ENCODE data around the gene CXCR2. TPM values are rescaled to one million over a fixed set of nuclear protein-coding genes. Genes with fewer than 3 reads are reported as not detected.

The CXCR2 gene
- total and polyA plus RNA-seq, 4 experiments from 2014 or later = not detected

GRCh38 chr2:218180467-218181114 is 54.8 kb downstream of the CXCR2 start:
- Histone ChIP-seq H3K27me3 (ENCODE audit: insufficient read depth, low read length) (no peaks in the 10 kb centered on the region), H3K27ac (ENCODE audit: low read depth, low read length) (no peak overlapping the region), H3K4me1 (ENCODE audit: insufficient read depth, low read length) (no peaks in the 10 kb centered on the region), H3K9me3 (ENCODE audit: control insufficient read depth in 1 of 2, low read length in 2 of 2) (no peaks in the 10 kb centered on the region), H3K36me3 (ENCODE audit: insufficient read depth, low read length) (no peaks in the 10 kb centered on the region), H3K4me3 (ENCODE audit: low read length in 2 of 2) (no peak overlapping the region)
- intact Hi-C loops (cut with micrococcal nuclease) = no loop called here
- H3K9me3 Mint-ChIP-seq = no peaks in the 10 kb centered on the region
- no peaks in the 10 kb centered on the region for H3K36me3 Mint-ChIP-seq
- no peak for DNase-seq
- no peaks in the 10 kb centered on the region for H3K4me1 Mint-ChIP-seq
- ChIA-PET CTCF (ENCODE audit: partially characterized antibody) (interaction anchor here (11.0 kb wide), 1 partner anchor 77 kb away, joined by 157 read pairs; the partner anchor contains the start of gene GPBAR1), POLR2A (ENCODE audit: partially characterized antibody) (no interaction called here)
- H3K4me3 Mint-ChIP-seq = no peak overlapping the region
- no peak overlapping the region for H3K27ac Mint-ChIP-seq
- peaks cover 0 to 3% of the 10 kb centered on the region in 2 donors for H3K27me3 Mint-ChIP-seq

GRCh38 chr2:218184331-218184730 is 58.5 kb downstream of the CXCR2 start:
- Mint-ChIP-seq H3K27me3 (peaks cover 0 to 3% of the 10 kb centered on the region in 2 donors), H3K9me3 (no peaks in the 10 kb centered on the region), H3K27ac (peak overlapping the region in 2 of 7 donors; percentile 45 to 62), H3K4me3 (no peak overlapping the region), H3K36me3 (no peaks in the 10 kb centered on the region), H3K4me1 (peaks cover 5 to 8% (median 7%) of the 10 kb centered on the region in 4 donors)
- H3K4me3 ChIP-seq (ENCODE audit: low read length in 2 of 2) = no peak overlapping the region
- peaks cover 8% of the 10 kb centered on the region for H3K4me1 ChIP-seq (ENCODE audit: insufficient read depth, low read length)
- no peaks in the 10 kb centered on the region for H3K27me3 ChIP-seq (ENCODE audit: insufficient read depth, low read length)
- intact Hi-C loops (cut with micrococcal nuclease) = no loop called here
- H3K27ac ChIP-seq (ENCODE audit: low read depth, low read length) = no peak overlapping the region
- H3K9me3 ChIP-seq (ENCODE audit: control insufficient read depth in 1 of 2, low read length in 2 of 2) = no peaks in the 10 kb centered on the region
- no peak for DNase-seq
- no peaks in the 10 kb centered on the region for H3K36me3 ChIP-seq (ENCODE audit: insufficient read depth, low read length)
- ChIA-PET CTCF (ENCODE audit: partially characterized antibody) (interaction anchor here (1.3 to 11.0 kb wide), 4 partner anchors 17 to 86 kb away, joined by 3 to 157 read pairs (median 8); partner anchors contain the start of genes AAMP, CXCR1, GPBAR1 and PNKD), POLR2A (ENCODE audit: partially characterized antibody) (interaction anchor here (1.3 kb wide), 1 partner anchor 71 kb away, joined by 3 read pairs; no protein-coding TSS in a partner anchor)

- Histone ChIP-seq H3K4me1 (ENCODE audit: insufficient read depth, low read length) (peaks cover 8% of the 10 kb centered on the region), H3K9me3 (ENCODE audit: control insufficient read depth in 1 of 2, low read length in 2 of 2) (no peaks in the 10 kb centered on the region), H3K27me3 (ENCODE audit: insufficient read depth, low read length) (no peaks in the 10 kb centered on the region), H3K36me3 (ENCODE audit: insufficient read depth, low read length) (no peaks in the 10 kb centered on the region), H3K4me3 (ENCODE audit: low read length in 2 of 2) (no peak overlapping the region), H3K27ac (ENCODE audit: low read depth, low read length) (no peak overlapping the region)
- POLR2A ChIA-PET (ENCODE audit: partially characterized antibody) = no interaction called here
- Mint-ChIP-seq H3K27ac (peak overlapping the region in 2 of 7 donors; percentile 24 to 44), H3K4me1 (peaks cover 5 to 8% (median 7%) of the 10 kb centered on the region in 4 donors), H3K9me3 (no peaks in the 10 kb centered on the region), H3K36me3 (no peaks in the 10 kb centered on the region), H3K27me3 (peaks cover 0 to 1% of the 10 kb centered on the region in 2 donors), H3K4me3 (peak overlapping the region in 1 of 8 donors; percentile 3)
- intact Hi-C loops (cut with micrococcal nuclease) = loop anchor here (1.0 to 5.0 kb wide), 6 partner anchors 31 to 661 kb away; partner anchors contain the start of genes AAMP, ARPC2, CATIP and PNKD
- DNase-seq = peak; percentile 68 to 79 (median 73)
- CTCF ChIA-PET (ENCODE audit: partially characterized antibody) = interaction anchor here (1.3 to 11.0 kb wide), 5 partner anchors 9 to 87 kb away, joined by 3 to 157 read pairs (median 13); partner anchors contain the start of genes AAMP, GPBAR1 and PNKD
These were observed 60.5 kb downstream of the CXCR2 start for GRCh38 chr2:218186355-218186766.

Other genes with a start within 250 kb of the CXCR2 start
- 1 to 10 TPM in 1 of 2 experiments, under 1 TPM in 1; 0.78 to 1.2 TPM for gene TNS1, start 123.0 kb upstream of the CXCR2 start, total RNA-seq
- not detected for gene TNS1, start 123.0 kb upstream of the CXCR2 start, polyA plus RNA-seq
- under 1 TPM; 0.30 to 0.81 TPM for gene RUFY4, start 56.8 kb upstream of the CXCR2 start, total RNA-seq
- gene RUFY4, start 56.8 kb upstream of the CXCR2 start, polyA plus RNA-seq = under 1 TPM in 1 of 2 donors, not detected in 1; 0.16 TPM
- gene CXCR1, start 40.9 kb downstream of the CXCR2 start, total RNA-seq = not detected
- not detected for gene CXCR1, start 40.9 kb downstream of the CXCR2 start, polyA plus RNA-seq
- gene ARPC2, start 91.2 kb downstream of the CXCR2 start, total RNA-seq = 100 to 1,000 TPM; 412 to 414 TPM
- 1,000 to 10,000 TPM in 1 of 2 donors, 100 to 1,000 TPM in 1; 843 to 1,042 TPM for gene ARPC2, start 91.2 kb downstream of the CXCR2 start, polyA plus RNA-seq
- 1 to 10 TPM; 1.0 to 1.2 TPM for gene GPBAR1, start 135.0 kb downstream of the CXCR2 start, total RNA-seq
- under 1 TPM; 0.17 to 0.32 TPM for gene GPBAR1, start 135.0 kb downstream of the CXCR2 start, polyA plus RNA-seq
- gene AAMP, start 144.1 kb downstream of the CXCR2 start, total RNA-seq = 10 to 100 TPM; 66.2 to 66.3 TPM
- gene AAMP, start 144.1 kb downstream of the CXCR2 start, polyA plus RNA-seq = 100 to 1,000 TPM in 1 of 2 donors, 10 to 100 TPM in 1; 78.9 to 101 TPM
- 10 to 100 TPM; 31.1 to 33.6 TPM for gene PNKD, start 144.5 kb downstream of the CXCR2 start, total RNA-seq
- gene PNKD, start 144.5 kb downstream of the CXCR2 start, polyA plus RNA-seq = 100 to 1,000 TPM in 1 of 2 donors, 10 to 100 TPM in 1; 84.3 to 101 TPM
- gene TMBIM1, start 166.5 kb downstream of the CXCR2 start, total RNA-seq = 100 to 1,000 TPM; 140 to 144 TPM
- 100 to 1,000 TPM; 176 to 220 TPM for gene TMBIM1, start 166.5 kb downstream of the CXCR2 start, polyA plus RNA-seq
- gene CATIP, start 230.8 kb downstream of the CXCR2 start, total RNA-seq = not detected
- not detected for gene CATIP, start 230.8 kb downstream of the CXCR2 start, polyA plus RNA-seq

All from CD4-positive, alpha-beta memory T cell (primary cell).